ENCODE measurements around the gene MTMR10. TPM values are rescaled to one million over a fixed set of nuclear protein-coding genes. Genes with fewer than 3 reads are reported as not detected.

The MTMR10 gene
- total RNA-seq, 1 experiment from 2014 or later = 23.2 TPM

- Histone ChIP-seq H2AK5ac (ENCODE audit: insufficient read length, low read length) (no peak overlapping the region), H2BK5ac (ENCODE audit: insufficient read length, low read length) (no peak overlapping the region), H4K91ac (ENCODE audit: insufficient read length, low read depth, low read length) (no peak overlapping the region), H3K9ac (ENCODE audit: extremely low read depth, insufficient read length, low read length) (no peak overlapping the region), H3K27ac (ENCODE audit: insufficient read length, low read depth, low read length) (no peak overlapping the region), H4K8ac (replicated peaks; ENCODE audit: insufficient read length, low read depth, low read length) (no peak overlapping the region), H4K20me1 (ENCODE audit: control insufficient read depth, insufficient read depth, insufficient read length) (no peaks in the 10 kb centered on the region), H3K79me2 (ENCODE audit: insufficient read depth, low read length) (no peaks in the 10 kb centered on the region), H4K5ac (ENCODE audit: insufficient read length, low read depth, low read length) (no peak overlapping the region), H3K23ac (ENCODE audit: insufficient read length, low read depth, low read length) (no peak overlapping the region), H2BK20ac (ENCODE audit: low read depth, low read length, poor library complexity, severe bottlenecking) (no peak overlapping the region), H3K4me2 (ENCODE audit: insufficient read depth, insufficient read length, low read length) (no peak overlapping the region), H3K9me3 (ENCODE audit: control insufficient read depth, low read depth, low read length) (no peaks in the 10 kb centered on the region), H3K27me3 (ENCODE audit: insufficient read depth, low read length) (no peaks in the 10 kb centered on the region), H2AFZ (ENCODE audit: low read length) (no peak overlapping the region), H3K56ac (ENCODE audit: insufficient read length, low read depth, low read length) (no peak overlapping the region), H3K4ac (ENCODE audit: low read depth, low read length) (no peak overlapping the region), H2BK15ac (ENCODE audit: low read depth, low read length) (no peak overlapping the region), H2BK12ac (ENCODE audit: insufficient read length, low read depth, low read length) (no peak overlapping the region), H2BK120ac (ENCODE audit: low read depth, low read length, poor library complexity, severe bottlenecking) (no peak overlapping the region), H3K18ac (ENCODE audit: insufficient read length, low read depth, low read length) (no peak overlapping the region), H3T11ph (ENCODE audit: low read length) (no peak overlapping the region), H3K79me1 (ENCODE audit: insufficient read depth, low read depth, low read length, poor library complexity, severe bottlenecking) (no peaks in the 10 kb centered on the region), H3K23me2 (ENCODE audit: insufficient read length, low read depth, low read length, poor library complexity, severe bottlenecking) (no peaks in the 10 kb centered on the region), H3K4me1 (ENCODE audit: insufficient read depth, low read length) (peaks cover 7% of the 10 kb centered on the region; the same call in 1 of the 2 replicates), H3K14ac (ENCODE audit: insufficient read depth, low read length) (no peak overlapping the region)
- no CpG with 5 or more reads among the region's 5 CpGs for WGBS (ENCODE audit: extremely low coverage, insufficient read length, low lambda C conversion rate)
- no peak overlapping the region for H3K27ac Mint-ChIP-seq
- no peaks in the 10 kb centered on the region for H3K9me3 Mint-ChIP-seq
- H3K4me1 Mint-ChIP-seq = peaks cover 27 to 28% of the 10 kb centered on the region in 2 experiments
- H3K36me3 Mint-ChIP-seq (ENCODE audit: insufficient read depth in 1 of 3, low read depth in 3 of 3) = no peaks in the 10 kb centered on the region; a peak in 1 of 7 replicates
- no peak overlapping the region for H3K4me3 Mint-ChIP-seq
- DNase-seq = no peak
- H3K27me3 Mint-ChIP-seq (ENCODE audit: low read depth) = no peaks in the 10 kb centered on the region; the same call in 1 of the 2 replicates
- TF ChIP-seq CTCF (conservative IDR thresholded peaks at IDR 0.05) = no peak
Observed at GRCh38 chr15:31021067-31021665, 29.7 kb upstream of the MTMR10 start.

All from H9 (cell line).